AG08395 (cell line): ENCODE data around the gene CERS2.
"Not testable (repeated sequence)": the region's sequence is repeated elsewhere in the genome, so short reads cannot be mapped to it uniquely, and the experiment has no call there.

Experiments used
- DNase-seq: peaks from one replicate; pipeline ENCODE4 v3.0.0; 2012; ENCODE audit warnings: mixed read lengths, low spot score

CERS2 gene

GRCh38 chr1:150970808-150971582 is 3.6 kb downstream of the CERS2 start:
- DNase-seq = peak; percentile 62

DNA sequence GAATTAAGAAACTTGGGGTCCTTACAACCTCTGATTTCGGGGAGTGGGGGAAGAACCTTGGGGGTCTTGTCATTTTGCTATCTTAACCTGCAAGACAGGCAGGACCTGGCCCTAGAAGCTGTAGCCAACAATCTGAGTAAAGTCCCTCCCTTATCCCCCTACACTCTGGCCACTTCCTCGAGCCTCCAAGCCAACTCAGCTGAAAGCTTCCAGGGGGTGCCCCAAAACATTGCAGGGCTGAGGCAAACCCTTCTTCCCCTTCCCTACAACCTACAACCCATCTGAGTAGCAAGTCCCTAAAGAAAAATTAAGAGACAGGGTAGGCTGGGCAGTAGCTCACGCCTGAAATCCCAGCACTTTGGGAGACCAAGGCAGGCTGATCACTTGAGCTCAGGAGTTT is 5.0 kb downstream of the CERS2 start:
- DNase-seq = no peak

GRCh38 chr1:150968491-150968890 is 6.1 kb downstream of the CERS2 start:
- no peak for DNase-seq

- DNase-seq = no peak
Measured at GRCh38 chr1:150967936-150968335, 6.7 kb downstream of the CERS2 start.

DNA sequence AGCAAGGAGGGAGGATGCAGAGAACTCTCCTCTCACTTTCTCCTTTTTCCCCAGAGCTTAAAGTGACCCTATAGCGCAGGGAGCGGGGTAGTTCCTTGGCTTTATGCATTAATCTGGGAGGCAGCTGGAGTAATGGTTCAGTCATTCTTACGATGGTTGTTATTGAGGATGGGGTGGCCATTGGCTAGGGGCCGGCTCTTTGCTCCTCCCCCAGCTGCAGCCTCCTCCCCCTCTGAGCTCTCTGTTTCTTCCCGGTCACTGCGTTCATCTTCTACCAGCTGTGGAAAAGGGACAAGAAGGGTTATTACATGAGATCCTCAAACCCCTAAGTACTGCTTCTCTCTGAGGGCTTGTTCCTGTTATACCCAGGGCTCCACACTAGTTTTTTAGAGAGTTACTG is 8.6 kb downstream of the CERS2 start:
- DNase-seq = no peak

DNA sequence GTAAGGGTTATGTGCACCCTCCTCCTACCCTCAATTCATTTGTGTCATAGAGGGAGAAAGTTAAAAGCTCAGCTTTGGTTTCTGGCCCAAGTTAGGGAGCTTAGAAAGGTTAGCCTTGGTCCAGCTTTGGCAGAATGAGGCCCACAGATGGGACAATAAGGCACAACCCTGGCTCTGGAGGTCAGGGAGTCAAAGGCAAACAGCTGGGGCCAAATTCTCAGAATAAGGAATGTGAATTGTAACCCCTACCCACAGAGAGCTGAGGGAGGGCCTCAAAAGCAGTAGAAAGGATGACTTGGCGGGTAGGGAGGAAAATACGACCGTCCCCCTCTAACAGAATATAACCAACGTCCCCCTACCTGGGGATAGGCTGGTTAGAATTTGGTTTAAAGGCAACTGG is 9.0 kb downstream of the CERS2 start:
- DNase-seq = no peak

GRCh38 chr1:150964164-150964489 is 10.5 kb downstream of the CERS2 start:
- DNase-seq = no peak

DNA sequence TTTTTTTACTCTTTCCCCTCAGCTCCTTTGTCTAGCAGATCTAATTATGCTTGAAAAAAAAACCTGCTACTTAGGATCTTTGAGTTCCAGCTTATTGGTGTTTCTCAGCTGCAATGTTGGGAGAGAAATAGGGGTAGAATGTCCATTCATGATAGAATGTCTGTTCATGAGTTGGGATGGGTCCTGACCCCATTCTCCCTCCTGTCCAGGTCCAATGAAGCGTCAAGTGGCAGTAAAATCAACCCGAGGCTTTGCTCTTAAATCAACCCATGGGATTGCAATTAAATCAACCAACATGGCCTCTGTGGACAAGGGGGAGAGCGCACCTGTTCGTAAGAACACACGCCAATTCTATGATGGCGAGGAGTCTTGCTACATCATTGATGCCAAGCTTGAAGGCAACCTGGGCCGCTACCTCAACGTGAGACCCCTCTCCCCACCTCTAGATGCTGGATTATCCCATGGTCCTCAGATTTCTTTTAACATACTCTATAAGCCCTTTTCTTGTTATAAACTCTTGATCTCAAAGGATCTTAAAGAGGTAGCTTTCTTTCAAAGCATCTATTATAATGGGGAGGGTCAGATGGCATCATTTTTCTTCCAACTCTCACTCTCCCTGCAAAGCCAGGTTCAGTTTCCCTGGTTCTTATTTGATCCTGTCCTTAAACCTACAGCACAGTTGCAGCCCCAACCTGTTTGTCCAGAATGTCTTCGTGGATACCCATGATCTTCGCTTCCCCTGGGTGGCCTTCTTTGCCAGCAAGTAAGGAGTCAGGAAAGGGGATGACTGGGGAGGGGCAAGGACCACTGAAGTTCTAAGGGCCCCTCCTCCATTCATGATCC is 11.1 kb downstream of the CERS2 start:
- no peak for DNase-seq

DNA sequence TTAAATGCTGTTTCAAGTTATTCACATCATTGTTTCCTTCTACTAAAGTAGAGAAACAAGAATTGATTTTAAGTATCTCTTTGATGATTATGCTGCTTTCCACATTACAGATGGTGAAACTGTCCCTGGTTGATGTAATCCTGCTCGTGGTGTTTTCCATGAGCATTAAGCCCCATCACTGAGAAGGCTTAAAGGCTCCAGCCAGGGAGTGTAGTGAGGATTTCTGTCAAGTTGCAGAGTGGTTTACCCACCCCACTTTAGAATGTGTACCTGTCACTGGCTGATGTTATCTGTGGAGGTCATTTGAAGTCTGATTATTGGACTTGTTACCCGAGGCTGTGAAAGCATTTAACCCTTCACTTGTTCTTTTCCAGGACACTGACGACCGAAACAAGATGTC is 12.9 kb downstream of the CERS2 start:
- no peak for DNase-seq

DNA sequence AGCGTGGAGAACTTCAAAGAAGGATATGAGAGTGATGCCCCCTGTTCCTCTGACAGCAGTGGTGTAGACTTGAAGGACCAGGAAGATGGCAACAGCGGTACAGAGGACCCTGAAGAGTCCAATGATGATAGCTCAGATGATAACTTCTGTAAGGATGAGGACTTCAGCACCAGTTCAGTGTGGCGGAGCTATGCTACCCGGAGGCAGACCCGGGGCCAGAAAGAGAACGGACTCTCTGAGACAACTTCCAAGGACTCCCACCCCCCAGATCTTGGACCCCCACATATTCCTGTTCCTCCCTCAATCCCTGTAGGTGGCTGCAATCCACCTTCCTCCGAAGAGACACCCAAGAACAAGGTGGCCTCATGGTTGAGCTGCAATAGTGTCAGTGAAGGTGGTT is 14.0 kb downstream of the CERS2 start:
- DNase-seq = no peak

- DNase-seq = no peak
Measured at GRCh38 chr1:150957666-150958065, 17.0 kb downstream of the CERS2 start.

- no peak for DNase-seq
Measured at GRCh38 chr1:150955280-150955679, 19.4 kb downstream of the CERS2 start.

DNA sequence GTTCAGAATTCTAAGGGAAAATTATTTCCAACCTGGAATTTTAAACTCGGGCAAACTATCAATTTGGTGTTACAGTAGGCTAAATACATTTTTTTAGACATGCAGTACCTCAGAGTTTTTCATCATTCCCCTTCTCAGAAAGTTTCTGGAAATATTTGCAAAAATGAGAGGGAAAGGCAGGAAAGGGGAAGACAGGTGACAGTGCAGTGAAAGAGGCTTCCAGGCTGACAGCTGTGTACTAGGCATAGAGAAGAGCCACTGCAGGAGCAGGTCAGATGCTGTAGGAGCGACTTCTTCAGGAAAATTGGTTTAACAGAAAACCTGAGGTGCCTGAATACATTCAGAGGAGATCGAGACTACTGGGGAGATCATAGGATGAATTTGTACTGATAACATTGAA is 19.9 kb downstream of the CERS2 start:
- DNase-seq = no peak

- no peak for DNase-seq
Measured at GRCh38 chr1:150944856-150945255, 29.8 kb downstream of the CERS2 start.

DNA sequence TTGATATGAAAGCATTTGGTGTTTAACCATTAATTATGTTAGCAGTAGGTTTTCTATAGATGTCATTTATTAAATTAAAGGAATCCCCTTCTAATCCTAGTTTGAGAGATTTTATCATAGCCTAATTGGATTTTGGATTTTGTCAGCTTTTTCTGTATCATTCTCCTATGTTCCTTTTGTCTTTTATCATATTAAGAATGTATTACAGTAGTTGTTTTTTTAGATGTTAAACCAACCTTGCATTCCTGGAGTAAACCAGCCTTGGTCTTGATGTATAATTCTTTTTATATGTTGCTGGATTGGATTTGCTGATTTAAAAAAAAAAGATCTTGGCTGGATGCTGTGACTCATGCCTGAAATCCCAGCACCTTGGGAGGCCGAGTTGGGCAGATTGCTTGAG is 42.9 kb downstream of the CERS2 start:
- DNase-seq = no peak

DNA sequence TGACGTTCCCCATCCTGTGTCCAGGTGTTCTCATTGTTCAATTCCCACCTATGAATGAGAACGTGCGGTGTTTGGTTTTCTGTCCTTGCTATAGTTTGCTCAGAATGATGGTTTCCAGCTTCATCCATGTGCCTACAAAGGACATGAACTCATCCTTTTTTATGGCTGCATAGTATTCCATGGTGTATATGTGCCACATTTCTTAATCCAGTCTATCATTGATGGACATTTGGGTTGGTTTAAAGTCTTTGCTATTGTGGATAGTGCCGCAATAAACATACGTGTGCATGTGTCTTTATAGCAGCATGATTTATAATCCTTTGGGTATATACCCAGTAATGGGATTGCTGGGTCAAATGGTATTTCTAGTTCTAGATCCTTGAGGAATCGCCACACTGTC is 45.9 kb downstream of the CERS2 start:
- not testable (repeated sequence) for DNase-seq

GRCh38 chr1:150928286-150928685 is 46.3 kb downstream of the CERS2 start:
- no peak for DNase-seq

DNA sequence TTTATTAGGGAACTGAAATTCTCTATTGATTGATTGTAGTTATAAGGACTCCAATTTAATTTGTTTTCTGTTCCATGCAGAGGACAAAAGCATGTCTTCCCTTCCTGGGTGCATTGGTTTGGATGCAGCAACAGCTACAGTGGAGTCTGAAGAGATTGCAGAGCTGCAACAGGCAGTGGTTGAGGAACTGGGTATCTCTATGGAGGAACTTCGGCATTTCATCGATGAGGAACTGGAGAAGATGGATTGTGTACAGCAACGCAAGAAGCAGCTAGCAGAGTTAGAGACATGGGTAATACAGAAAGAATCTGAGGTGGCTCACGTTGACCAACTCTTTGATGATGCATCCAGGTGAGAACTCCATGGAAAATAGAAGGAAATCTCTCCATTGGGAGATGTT is 47.0 kb downstream of the CERS2 start:
- DNase-seq = no peak

DNA sequence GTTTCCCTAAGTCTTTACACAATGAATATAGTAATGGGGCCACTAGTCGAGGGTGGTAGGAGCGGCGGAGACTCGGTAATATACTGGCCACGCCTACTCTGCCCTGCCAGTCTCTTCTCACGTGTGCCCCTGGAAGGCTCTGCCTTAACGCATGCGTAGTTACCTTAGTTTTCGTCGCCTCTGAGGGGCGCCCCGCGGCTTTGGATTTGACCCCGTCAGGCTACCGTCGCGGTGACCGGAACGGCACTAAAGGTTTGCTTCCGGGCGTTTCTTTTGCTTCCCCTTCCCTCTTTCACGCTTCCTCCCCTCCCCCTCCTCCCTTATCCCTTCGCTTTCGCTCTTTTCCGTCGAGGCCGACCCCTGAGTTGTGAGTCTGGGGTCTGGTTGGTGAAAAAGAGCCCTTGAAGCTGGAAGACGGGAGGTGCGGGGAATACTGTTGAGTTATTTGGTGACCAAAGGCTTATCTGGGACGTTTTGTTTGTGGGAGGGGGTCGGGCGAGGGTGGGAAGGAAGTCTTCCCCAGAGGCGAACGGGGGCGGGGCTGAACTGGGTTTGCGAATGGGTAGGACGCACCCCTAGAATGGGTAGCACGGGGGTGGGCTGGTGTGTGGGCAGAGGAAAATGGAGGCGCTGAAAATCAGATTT is 48.4 kb downstream of the CERS2 start, which contains the start of gene SETDB1:
SETDB1 (plus strand) TSS at position 267 of the 645 bp plus-strand sequence. CDS start 1,352 bp downstream, outside the sequence.
- peak; percentile 96 for DNase-seq

DNA sequence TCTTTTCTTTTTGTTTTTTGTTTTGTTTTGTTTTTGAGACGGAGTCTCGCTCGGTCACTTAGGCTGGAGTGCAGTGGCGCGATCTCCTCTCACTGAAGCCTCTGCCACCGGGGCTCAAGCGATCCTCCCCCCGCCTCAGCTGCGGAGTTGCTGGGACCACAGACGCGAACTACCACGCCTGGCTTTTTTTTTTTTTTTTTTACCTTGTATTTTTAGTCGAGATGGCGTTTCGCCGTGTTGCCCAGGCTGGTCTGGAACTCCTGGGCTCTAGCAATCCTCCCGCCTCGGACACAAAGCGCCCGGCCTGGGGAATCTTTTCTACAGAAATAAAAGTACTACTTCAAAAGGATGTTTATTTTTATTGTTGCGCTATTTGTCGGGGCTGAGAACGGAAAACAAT is 49.6 kb downstream of the CERS2 start:
- DNase-seq = no peak

DNA sequence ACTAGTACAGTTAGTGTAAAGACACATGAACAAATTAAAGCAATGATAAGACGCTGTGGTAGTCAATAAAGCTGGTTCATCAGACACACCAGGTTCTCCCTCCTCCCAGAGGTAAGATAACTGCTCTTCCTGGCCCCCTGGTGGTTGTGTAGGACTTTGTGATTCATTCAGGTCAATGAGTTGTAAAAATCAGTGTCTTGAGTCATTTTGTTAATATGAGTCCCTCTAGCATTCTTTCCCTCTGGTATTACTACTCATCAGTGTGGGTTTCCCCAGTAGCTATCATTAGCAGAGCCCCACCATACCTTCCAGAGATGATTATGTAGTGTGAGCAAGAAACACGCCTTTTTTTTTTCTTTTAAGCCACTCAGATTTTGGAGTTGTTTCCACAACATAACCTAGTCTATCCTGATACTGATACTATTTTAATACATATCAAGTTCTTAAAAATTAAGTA is 52.1 kb downstream of the CERS2 start:
- DNase-seq = peak; percentile 87

GRCh38 chr1:150917387-150917786 is 57.2 kb downstream of the CERS2 start:
- no peak for DNase-seq
